ENCODE results near the gene PIH1D2.

DNA sequence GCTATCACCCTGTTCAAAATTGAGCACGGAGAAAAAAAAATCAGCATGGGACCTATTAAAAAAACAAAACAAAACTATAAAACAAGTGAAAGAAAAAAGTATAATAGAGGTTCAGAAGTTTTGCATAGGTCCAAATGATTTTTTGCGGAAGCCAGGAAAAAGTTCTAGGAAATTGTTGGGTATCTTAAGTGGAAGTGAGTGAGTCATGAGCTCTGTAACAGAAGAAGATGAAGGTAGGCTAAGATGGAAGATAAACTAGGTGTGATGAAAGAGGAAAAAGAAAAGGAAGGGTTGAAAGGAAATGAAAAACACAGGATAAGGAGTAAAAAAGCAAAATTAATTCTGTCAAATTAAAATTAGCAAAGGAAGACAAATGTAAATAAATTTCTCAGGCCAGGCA is 40.6 kb upstream of the PIH1D2 start:
- TF ChIP-seq, protein P1, sequence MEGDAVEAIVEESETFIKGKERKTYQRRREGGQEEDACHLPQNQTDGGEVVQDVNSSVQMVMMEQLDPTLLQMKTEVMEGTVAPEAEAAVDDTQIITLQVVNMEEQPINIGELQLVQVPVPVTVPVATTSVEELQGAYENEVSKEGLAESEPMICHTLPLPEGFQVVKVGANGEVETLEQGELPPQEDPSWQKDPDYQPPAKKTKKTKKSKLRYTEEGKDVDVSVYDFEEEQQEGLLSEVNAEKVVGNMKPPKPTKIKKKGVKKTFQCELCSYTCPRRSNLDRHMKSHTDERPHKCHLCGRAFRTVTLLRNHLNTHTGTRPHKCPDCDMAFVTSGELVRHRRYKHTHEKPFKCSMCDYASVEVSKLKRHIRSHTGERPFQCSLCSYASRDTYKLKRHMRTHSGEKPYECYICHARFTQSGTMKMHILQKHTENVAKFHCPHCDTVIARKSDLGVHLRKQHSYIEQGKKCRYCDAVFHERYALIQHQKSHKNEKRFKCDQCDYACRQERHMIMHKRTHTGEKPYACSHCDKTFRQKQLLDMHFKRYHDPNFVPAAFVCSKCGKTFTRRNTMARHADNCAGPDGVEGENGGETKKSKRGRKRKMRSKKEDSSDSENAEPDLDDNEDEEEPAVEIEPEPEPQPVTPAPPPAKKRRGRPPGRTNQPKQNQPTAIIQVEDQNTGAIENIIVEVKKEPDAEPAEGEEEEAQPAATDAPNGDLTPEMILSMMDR (IDR thresholded peaks at IDR 0.05; ENCODE audit: insufficient read depth, low read length), result no peak
- TF ChIP-seq, protein P2, sequence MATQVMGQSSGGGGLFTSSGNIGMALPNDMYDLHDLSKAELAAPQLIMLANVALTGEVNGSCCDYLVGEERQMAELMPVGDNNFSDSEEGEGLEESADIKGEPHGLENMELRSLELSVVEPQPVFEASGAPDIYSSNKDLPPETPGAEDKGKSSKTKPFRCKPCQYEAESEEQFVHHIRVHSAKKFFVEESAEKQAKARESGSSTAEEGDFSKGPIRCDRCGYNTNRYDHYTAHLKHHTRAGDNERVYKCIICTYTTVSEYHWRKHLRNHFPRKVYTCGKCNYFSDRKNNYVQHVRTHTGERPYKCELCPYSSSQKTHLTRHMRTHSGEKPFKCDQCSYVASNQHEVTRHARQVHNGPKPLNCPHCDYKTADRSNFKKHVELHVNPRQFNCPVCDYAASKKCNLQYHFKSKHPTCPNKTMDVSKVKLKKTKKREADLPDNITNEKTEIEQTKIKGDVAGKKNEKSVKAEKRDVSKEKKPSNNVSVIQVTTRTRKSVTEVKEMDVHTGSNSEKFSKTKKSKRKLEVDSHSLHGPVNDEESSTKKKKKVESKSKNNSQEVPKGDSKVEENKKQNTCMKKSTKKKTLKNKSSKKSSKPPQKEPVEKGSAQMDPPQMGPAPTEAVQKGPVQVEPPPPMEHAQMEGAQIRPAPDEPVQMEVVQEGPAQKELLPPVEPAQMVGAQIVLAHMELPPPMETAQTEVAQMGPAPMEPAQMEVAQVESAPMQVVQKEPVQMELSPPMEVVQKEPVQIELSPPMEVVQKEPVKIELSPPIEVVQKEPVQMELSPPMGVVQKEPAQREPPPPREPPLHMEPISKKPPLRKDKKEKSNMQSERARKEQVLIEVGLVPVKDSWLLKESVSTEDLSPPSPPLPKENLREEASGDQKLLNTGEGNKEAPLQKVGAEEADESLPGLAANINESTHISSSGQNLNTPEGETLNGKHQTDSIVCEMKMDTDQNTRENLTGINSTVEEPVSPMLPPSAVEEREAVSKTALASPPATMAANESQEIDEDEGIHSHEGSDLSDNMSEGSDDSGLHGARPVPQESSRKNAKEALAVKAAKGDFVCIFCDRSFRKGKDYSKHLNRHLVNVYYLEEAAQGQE (IDR thresholded peaks at IDR 0.05; ENCODE audit: insufficient replicate concordance, low read depth), result no peak
- no peak for TF ChIP-seq SPI1 (IDR thresholded peaks at IDR 0.05; ENCODE audit: borderline replicate concordance, low read depth)
- TF ChIP-seq POLR2AphosphoS5 (IDR thresholded peaks at IDR 0.05; ENCODE audit: low read depth), result no peak

All from HL-60 (cell line).